ENCODE measurements around the gene MYOG. TPM values are rescaled to one million over a fixed set of nuclear protein-coding genes. Genes with fewer than 3 reads are reported as not detected.

Gene MYOG
- total and polyA plus RNA-seq, 2 of the 4 experiments (the other 2 are of a cell fraction) = not detected

- no peak overlapping the region for H3K56ac ChIP-seq (ENCODE audit: extremely low read depth, insufficient read depth, low read length)
- no peak overlapping the region for H3K4me2 ChIP-seq (ENCODE audit: low read depth, low read length)
- POLR2A ChIA-PET (ENCODE audit: unreplicated experiment) = no interaction called here
- no peak overlapping the region for H3K23ac ChIP-seq (ENCODE audit: low read depth, low read length)
- no peak overlapping the region for H2BK120ac ChIP-seq (ENCODE audit: low read depth, low read length)
- no peak overlapping the region for H2BK15ac ChIP-seq (ENCODE audit: low read depth, low read length)
- DNase-seq (peak; percentile 34), ATAC-seq (ENCODE audit: low read depth) (no peak)
- no peaks in the 10 kb centered on the region for H3K9me3 ChIP-seq (ENCODE audit: control insufficient read depth, insufficient read depth, low read length)
- no peak overlapping the region for H3K27ac ChIP-seq (ENCODE audit: insufficient read depth, low read length)
- no peak overlapping the region for H2BK20ac ChIP-seq (ENCODE audit: low read depth, low read length)
- H2AK5ac ChIP-seq (ENCODE audit: low read depth, low read length) = no peak overlapping the region
- BruUV-seq (replicated peaks) = no TSS peak
- no peak overlapping the region for H3K4me3 ChIP-seq (ENCODE audit: insufficient read depth, low read depth, low read length)
- dilution Hi-C loops (cut with HindIII; ENCODE audit: low sequenced_read_pairs, unreplicated experiment) (no loop called here), intact Hi-C loops (cut with micrococcal nuclease) (no loop called here), in situ Hi-C loops (cut with MboI; ENCODE audit: low sequenced_read_pairs) (no loop called here)
- no peak overlapping the region for H4K5ac ChIP-seq (ENCODE audit: low read depth, low read length)
- H3K4me1 ChIP-seq (ENCODE audit: control insufficient read depth, insufficient read depth, low read length) = peaks cover 3% of the 10 kb centered on the region; the same call in 1 of the 2 replicates
- TF ChIP-seq SMC3 (IDR thresholded peaks at IDR 0.05; ENCODE audit: low read depth, low read length) (no peak), RAD21 (IDR thresholded peaks at IDR 0.05; ENCODE audit: low read length) (no peak), NFE2L2 (IDR thresholded peaks at IDR 0.05; ENCODE audit: low read depth, low read length) (no peak), POLR2A (IDR thresholded peaks at IDR 0.05; ENCODE audit: low read depth, low read length) (no peak), CHD1 (IDR thresholded peaks at IDR 0.05; ENCODE audit: low read depth, low read length) (no peak), FOS (IDR thresholded peaks at IDR 0.05; ENCODE audit: low read depth, low read length) (no peak)
- WGBS, 2 experiments (ENCODE audit: extremely low coverage in 2 of 2, insufficient read length in 1 of 2) = no CpG with 5 or more reads among the region's 5 CpGs
- no peak overlapping the region for H2BK5ac ChIP-seq (ENCODE audit: low read depth, low read length, poor library complexity, severe bottlenecking)
- no peaks in the 10 kb centered on the region for H3K36me3 ChIP-seq (ENCODE audit: control insufficient read depth, insufficient read depth, low read length)
- H2AFZ ChIP-seq (replicated peaks; ENCODE audit: low read length, poor library complexity) = no peak overlapping the region
- no peak overlapping the region for H3K4ac ChIP-seq (ENCODE audit: low read depth, low read length)
- H3K79me1 ChIP-seq (ENCODE audit: low read depth in 1 of 2, low read length in 2 of 2) = no peaks in the 10 kb centered on the region
- H4K20me1 ChIP-seq (ENCODE audit: insufficient read depth, low read length) = no peaks in the 10 kb centered on the region; the same call in 1 of the 2 replicates
- CTCF ChIA-PET = interaction anchor here (0.5 to 3.0 kb wide), 3 partner anchors 9 to 92 kb away, joined by 3 to 8 read pairs (median 3); no protein-coding TSS in a partner anchor
- H2AK9ac ChIP-seq (replicated peaks; ENCODE audit: low read depth, low read length, poor library complexity) = no peak overlapping the region
- H4K91ac ChIP-seq (ENCODE audit: insufficient read depth, low read depth, low read length) = no peak overlapping the region
- no peak overlapping the region for H3K18ac ChIP-seq (ENCODE audit: low read depth, low read length)
- H4K8ac ChIP-seq (ENCODE audit: low read depth in 2 of 2, low read length in 2 of 2) = no peak overlapping the region
- H3K9me1 ChIP-seq (ENCODE audit: insufficient read depth, low read length) = no peaks in the 10 kb centered on the region
- H3K9ac ChIP-seq (ENCODE audit: low read depth, low read length) = no peak overlapping the region
- no peak overlapping the region for H3K14ac ChIP-seq (replicated peaks; ENCODE audit: low read depth, low read length)
- peaks cover 62% of the 10 kb centered on the region for H3K27me3 ChIP-seq (ENCODE audit: control insufficient read depth, insufficient read depth, low read length)
Measured at GRCh38 chr1:203124546-203125317, 38.9 kb upstream of the MYOG start.

Measured in IMR-90 (cell line).